HepG2 (cell line): ENCODE results near the gene NFKBIA. TPM values are rescaled to one million over a fixed set of nuclear protein-coding genes. Genes with fewer than 3 reads are reported as not detected.

ENCODE experiments used
- CEBPG ChIP-seq: IDR thresholded peaks from 2 replicates; pipeline ENCODE4 v1.6.1; 2016
- FOXA1 ChIP-seq, 2 experiments: fragments of 450-650 bp in 1 of 2; sonication (generic) in 1 of 2; formaldehyde crosslinking in 1 of 2; IDR thresholded peaks; 2 replicates each; pipeline versions ENCODE4 v1.4.0 to v1.6.1; 2016 to 2020; ENCODE audit warnings: missing genetic modification reagents in 1 of 2
- HMG20A ChIP-seq: IDR thresholded peaks from 2 replicates; pipeline ENCODE4 v1.6.1; 2016; ENCODE audit warnings: borderline replicate concordance
- HMG20B ChIP-seq: conservative IDR thresholded peaks from 2 replicates; pipeline ENCODE4 v1.6.1; 2016; ENCODE audit warnings: missing genetic modification reagents, missing compliant biosample characterization
- HNRNPK ChIP-seq: fragments of 200-400 bp; formaldehyde crosslinking; IDR thresholded peaks from 2 replicates; pipeline ENCODE4 v1.6.1; 2018; ENCODE audit warnings: low read length, low read depth, moderate library complexity, mild to moderate bottlenecking; ENCODE audit not compliant: poor library complexity, severe bottlenecking
- NFE2L1 ChIP-seq: sonication (generic); formaldehyde crosslinking; IDR thresholded peaks from 2 replicates; pipeline ENCODE4 v1.4.0; 2020; ENCODE audit warnings: missing genetic modification reagents, mild to moderate bottlenecking, borderline replicate concordance
- POLR2AphosphoS5 ChIP-seq: IDR thresholded peaks from 2 replicates; pipeline ENCODE4 v1.6.1; 2012; ENCODE audit warnings: low read depth, low read length
- RARG ChIP-seq: sonication (generic); formaldehyde crosslinking; IDR thresholded peaks from 2 replicates; pipeline ENCODE4 v1.4.0; 2020; ENCODE audit warnings: low read depth, mild to moderate bottlenecking, missing genetic modification reagents
- SMAD9 ChIP-seq: sonication (generic); formaldehyde crosslinking; IDR thresholded peaks from 2 replicates; pipeline ENCODE4 v1.5.1; 2020; ENCODE audit warnings: mild to moderate bottlenecking, missing genetic modification reagents
- SRSF4 ChIP-seq: fragments of 200-400 bp; formaldehyde crosslinking; IDR thresholded peaks from one replicate; pipeline ENCODE4 v1.6.1; 2018; ENCODE audit warnings: mild to moderate bottlenecking, low read depth, low read length, moderate library complexity; ENCODE audit not compliant: poor library complexity, severe bottlenecking
- TAF1 ChIP-seq: sonication (generic); formaldehyde crosslinking; IDR thresholded peaks from 2 replicates; pipeline ENCODE4 v1.4.0; 2020; ENCODE audit warnings: missing genetic modification reagents
- ZNF234 ChIP-seq: sonication (generic); formaldehyde crosslinking; conservative IDR thresholded peaks from 2 replicates; pipeline ENCODE4 v1.5.1; 2020; ENCODE audit warnings: mild to moderate bottlenecking, missing genetic modification reagents
- ZNF546 ChIP-seq: sonication (generic); formaldehyde crosslinking; conservative IDR thresholded peaks from 2 replicates; pipeline ENCODE4 v1.8.1; 2023; ENCODE audit warnings: mild to moderate bottlenecking, missing genetic modification reagents
- ZNF746 ChIP-seq: sonication (generic); formaldehyde crosslinking; IDR thresholded peaks from 2 replicates; pipeline ENCODE4 v1.8.0; 2022; ENCODE audit warnings: mild to moderate bottlenecking, missing genetic modification reagents
- ZNF776 ChIP-seq: sonication (generic); formaldehyde crosslinking; IDR thresholded peaks from 2 replicates; pipeline ENCODE4 v1.4.0; 2020; ENCODE audit warnings: mild to moderate bottlenecking, missing genetic modification reagents
- polyA plus RNA-seq, 8 experiments: library from polyadenylated mRNA; depleted of rRNA in 3 of 8; stranded (reverse) in 7 of 8; unstranded in 1 of 8; fragments of >200 nt; fragmentation: Illumina TruSeq in 4 of 8; extraction: Trizol in 4 of 8; gene quantifications; 2 replicates each; pipeline versions ENCODE4 v1.2.1 to v1.2.3, GENCODE V29; 2011 to 2016; ENCODE audit warnings: low read depth in 4 of 8, missing spikeins in 1 of 8, mixed read lengths in 1 of 8; ENCODE audit not compliant: insufficient read depth in 1 of 8
- total RNA-seq, 5 experiments: library from RNA; depleted of rRNA; stranded (reverse); fragments of >200 nt; fragmentation: Illumina TruSeq; extraction: Trizol; gene quantifications; 2 replicates each; pipeline ENCODE4 v1.2.3, GENCODE V29; 2016; ENCODE audit warnings: low read depth in 1 of 5
- TF ChIP-seq, protein P1 (sequence below): IDR thresholded peaks from 2 replicates; pipeline ENCODE4 v1.6.1; 2018; ENCODE audit warnings: missing genetic modification reagents, mild to moderate bottlenecking, missing compliant biosample characterization
- TF ChIP-seq, protein P2 (sequence below): sonication (generic); formaldehyde crosslinking; IDR thresholded peaks from 2 replicates; pipeline ENCODE4 v1.4.0; 2020; ENCODE audit warnings: mild to moderate bottlenecking, missing genetic modification reagents, borderline replicate concordance
- TF ChIP-seq, protein P3 (sequence below): fragments of 450-650 bp; IDR thresholded peaks from 2 replicates; pipeline ENCODE4 v1.6.1; 2017; ENCODE audit warnings: mild to moderate bottlenecking
- TF ChIP-seq, protein P4 (sequence below): sonication (generic); formaldehyde crosslinking; IDR thresholded peaks from 2 replicates; pipeline ENCODE4 v1.5.0; 2020; ENCODE audit warnings: mild to moderate bottlenecking, missing genetic modification reagents
- TF ChIP-seq, protein P5 (sequence below): IDR thresholded peaks from 2 replicates; pipeline ENCODE4 v1.6.1; 2016; ENCODE audit warnings: low read depth, borderline replicate concordance

The NFKBIA gene
- total and polyA plus RNA-seq, 2 of the 13 experiments (the other 11 are each of a cell fraction or from before 2014, with no cell fraction given) = 197 to 319 TPM

DNA sequence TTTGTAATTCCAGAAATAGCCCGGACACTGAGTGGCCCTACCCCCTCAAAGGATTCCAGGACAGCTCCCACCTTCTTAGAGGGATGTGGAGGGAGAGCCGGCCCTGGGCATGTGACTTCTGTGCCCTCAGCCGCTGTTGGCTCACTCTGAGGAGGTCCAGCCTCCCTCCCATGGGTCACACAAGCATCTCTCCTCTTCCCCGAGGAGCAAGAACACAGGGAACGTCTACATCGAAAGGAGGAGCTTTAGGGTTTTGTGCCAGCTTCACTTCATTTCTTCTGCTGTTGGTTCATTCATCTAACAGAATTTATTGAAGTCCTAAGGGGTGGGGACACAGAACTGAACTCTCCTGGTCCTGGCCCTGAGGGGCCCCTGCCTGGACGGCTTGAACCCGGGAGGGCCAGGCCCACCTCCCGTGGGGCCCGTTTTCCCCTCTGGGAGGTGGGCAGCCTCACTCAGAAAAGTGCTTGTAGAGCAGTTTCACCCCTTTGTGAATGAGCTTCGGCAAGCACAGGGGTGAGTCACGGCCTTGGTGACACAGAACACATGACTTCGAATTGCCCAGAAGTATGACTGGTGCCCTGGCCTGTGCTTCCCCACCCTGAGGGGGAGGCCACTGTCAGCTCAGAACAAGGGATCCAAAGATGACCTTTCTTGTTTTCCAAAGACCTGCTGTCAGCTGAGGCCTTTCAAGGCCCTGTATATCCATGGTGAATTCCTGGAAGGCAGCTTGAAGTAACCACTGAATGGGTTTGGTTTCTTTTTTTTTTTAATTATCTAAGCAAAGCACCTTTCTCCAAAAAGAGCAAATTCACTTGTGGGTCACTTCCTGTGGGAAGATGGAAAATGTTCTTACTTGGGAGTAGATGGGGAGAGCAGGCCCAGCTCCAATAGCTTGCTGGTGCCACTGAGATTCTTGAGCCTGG is 39.2 kb downstream of the NFKBIA start (continued):
- TF ChIP-seq SMAD9 (CRISPR knock-in tag) (0 out of 2 replicates have a peak, but pooled peaks have one; percentile 42), ZNF234 (CRISPR knock-in tag) (no peak), ZNF746 (peak; percentile 85), RARG (no peak), HNRNPK (no peak), NFE2L1 (CRISPR knock-in tag) (peak; percentile 63; the same call in 1 of the 2 replicates), SRSF4 (no peak), TAF1 (CRISPR knock-in tag) (peak; percentile 45), POLR2AphosphoS5 (no peak), ZNF546 (CRISPR knock-in tag) (no peak), FOXA1 (IDR thresholded peaks at IDR 0.05) (no peak), FOXA1 (CRISPR knock-in tag; IDR thresholded peaks at IDR 0.05) (peak; percentile 77), HMG20B (CRISPR knock-in tag) (peak; percentile 76), ZNF776 (no peak), HMG20A (CRISPR knock-in tag) (peak; percentile 93), CEBPG (no peak; the same call in none of the 2 replicates)
- TF ChIP-seq, protein P1, sequence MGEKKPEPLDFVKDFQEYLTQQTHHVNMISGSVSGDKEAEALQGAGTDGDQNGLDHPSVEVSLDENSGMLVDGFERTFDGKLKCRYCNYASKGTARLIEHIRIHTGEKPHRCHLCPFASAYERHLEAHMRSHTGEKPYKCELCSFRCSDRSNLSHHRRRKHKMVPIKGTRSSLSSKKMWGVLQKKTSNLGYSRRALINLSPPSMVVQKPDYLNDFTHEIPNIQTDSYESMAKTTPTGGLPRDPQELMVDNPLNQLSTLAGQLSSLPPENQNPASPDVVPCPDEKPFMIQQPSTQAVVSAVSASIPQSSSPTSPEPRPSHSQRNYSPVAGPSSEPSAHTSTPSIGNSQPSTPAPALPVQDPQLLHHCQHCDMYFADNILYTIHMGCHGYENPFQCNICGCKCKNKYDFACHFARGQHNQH = peak; percentile 98
- TF ChIP-seq, protein P2, sequence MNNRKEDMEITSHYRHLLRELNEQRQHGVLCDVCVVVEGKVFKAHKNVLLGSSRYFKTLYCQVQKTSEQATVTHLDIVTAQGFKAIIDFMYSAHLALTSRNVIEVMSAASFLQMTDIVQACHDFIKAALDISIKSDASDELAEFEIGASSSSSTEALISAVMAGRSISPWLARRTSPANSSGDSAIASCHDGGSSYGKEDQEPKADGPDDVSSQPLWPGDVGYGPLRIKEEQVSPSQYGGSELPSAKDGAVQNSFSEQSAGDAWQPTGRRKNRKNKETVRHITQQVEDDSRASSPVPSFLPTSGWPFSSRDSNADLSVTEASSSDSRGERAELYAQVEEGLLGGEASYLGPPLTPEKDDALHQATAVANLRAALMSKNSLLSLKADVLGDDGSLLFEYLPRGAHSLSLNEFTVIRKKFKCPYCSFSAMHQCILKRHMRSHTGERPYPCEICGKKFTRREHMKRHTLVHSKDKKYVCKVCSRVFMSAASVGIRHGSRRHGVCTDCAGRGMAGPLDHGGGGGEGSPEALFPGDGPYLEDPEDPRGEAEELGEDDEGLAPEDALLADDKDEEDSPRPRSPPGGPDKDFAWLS = no peak
- TF ChIP-seq, protein P3, sequence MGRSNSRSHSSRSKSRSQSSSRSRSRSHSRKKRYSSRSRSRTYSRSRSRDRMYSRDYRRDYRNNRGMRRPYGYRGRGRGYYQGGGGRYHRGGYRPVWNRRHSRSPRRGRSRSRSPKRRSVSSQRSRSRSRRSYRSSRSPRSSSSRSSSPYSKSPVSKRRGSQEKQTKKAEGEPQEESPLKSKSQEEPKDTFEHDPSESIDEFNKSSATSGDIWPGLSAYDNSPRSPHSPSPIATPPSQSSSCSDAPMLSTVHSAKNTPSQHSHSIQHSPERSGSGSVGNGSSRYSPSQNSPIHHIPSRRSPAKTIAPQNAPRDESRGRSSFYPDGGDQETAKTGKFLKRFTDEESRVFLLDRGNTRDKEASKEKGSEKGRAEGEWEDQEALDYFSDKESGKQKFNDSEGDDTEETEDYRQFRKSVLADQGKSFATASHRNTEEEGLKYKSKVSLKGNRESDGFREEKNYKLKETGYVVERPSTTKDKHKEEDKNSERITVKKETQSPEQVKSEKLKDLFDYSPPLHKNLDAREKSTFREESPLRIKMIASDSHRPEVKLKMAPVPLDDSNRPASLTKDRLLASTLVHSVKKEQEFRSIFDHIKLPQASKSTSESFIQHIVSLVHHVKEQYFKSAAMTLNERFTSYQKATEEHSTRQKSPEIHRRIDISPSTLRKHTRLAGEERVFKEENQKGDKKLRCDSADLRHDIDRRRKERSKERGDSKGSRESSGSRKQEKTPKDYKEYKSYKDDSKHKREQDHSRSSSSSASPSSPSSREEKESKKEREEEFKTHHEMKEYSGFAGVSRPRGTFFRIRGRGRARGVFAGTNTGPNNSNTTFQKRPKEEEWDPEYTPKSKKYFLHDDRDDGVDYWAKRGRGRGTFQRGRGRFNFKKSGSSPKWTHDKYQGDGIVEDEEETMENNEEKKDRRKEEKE = no peak
- TF ChIP-seq, protein P4, sequence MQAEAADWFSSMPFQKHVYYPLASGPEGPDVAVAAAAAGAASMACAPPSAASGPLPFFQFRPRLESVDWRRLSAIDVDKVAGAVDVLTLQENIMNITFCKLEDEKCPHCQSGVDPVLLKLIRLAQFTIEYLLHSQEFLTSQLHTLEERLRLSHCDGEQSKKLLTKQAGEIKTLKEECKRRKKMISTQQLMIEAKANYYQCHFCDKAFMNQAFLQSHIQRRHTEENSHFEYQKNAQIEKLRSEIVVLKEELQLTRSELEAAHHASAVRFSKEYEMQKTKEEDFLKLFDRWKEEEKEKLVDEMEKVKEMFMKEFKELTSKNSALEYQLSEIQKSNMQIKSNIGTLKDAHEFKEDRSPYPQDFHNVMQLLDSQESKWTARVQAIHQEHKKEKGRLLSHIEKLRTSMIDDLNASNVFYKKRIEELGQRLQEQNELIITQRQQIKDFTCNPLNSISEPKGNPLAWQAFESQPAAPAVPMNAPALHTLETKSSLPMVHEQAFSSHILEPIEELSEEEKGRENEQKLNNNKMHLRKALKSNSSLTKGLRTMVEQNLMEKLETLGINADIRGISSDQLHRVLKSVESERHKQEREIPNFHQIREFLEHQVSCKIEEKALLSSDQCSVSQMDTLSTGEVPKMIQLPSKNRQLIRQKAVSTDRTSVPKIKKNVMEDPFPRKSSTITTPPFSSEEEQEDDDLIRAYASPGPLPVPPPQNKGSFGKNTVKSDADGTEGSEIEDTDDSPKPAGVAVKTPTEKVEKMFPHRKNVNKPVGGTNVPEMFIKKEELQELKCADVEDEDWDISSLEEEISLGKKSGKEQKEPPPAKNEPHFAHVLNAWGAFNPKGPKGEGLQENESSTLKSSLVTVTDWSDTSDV (CRISPR knock-in tag) = no peak
- TF ChIP-seq, protein P5, sequence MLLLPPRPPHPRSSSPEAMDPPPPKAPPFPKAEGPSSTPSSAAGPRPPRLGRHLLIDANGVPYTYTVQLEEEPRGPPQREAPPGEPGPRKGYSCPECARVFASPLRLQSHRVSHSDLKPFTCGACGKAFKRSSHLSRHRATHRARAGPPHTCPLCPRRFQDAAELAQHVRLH (CRISPR knock-in tag) = peak; percentile 92; the same call in 1 of the 2 replicates
